SK-N-SH treated with all-trans-retinoic acid at 6 μM for 48 hours (cell line): Measurements from ENCODE around the gene U2SURP.

Experiments
- ATAC-seq: fragments of 200-7000 bp; cut with Tn5 transposase; 3 replicates; pipeline ENCODE4 v1.9.1; 2020; ENCODE audit warnings: mild to moderate bottlenecking, moderate library complexity
- ARNTL ChIP-seq: fragments of 450-650 bp; formaldehyde crosslinking; IDR thresholded peaks from 2 replicates; pipeline ENCODE4 v1.5.0; 2020; ENCODE audit warnings: low read depth, mild to moderate bottlenecking, moderate library complexity, borderline replicate concordance
- BACH2 ChIP-seq: fragments of 250-450 bp; sonication (Bioruptor Pico); IDR thresholded peaks from 2 replicates; pipeline ENCODE4 v1.9.0; 2021; ENCODE audit warnings: mild to moderate bottlenecking, borderline replicate concordance
- CREB5 ChIP-seq: fragments of 250-450 bp; sonication (Bioruptor Pico); IDR thresholded peaks from 2 replicates; pipeline ENCODE4 v1.5.1; 2020; ENCODE audit warnings: low read depth, mild to moderate bottlenecking, moderate library complexity
- CSDC2 ChIP-seq: fragments of 250-450 bp; sonication (Bioruptor Pico); IDR thresholded peaks from 2 replicates; pipeline ENCODE4 v1.5.0; 2020; ENCODE audit warnings: mild to moderate bottlenecking, moderate library complexity
- ESRRG ChIP-seq: fragments of 250-450 bp; sonication (Bioruptor Pico); IDR thresholded peaks from 2 replicates; pipeline ENCODE4 v1.6.1; 2021; ENCODE audit warnings: mild to moderate bottlenecking
- GLIS3 ChIP-seq: fragments of 250-450 bp; sonication (Bioruptor Pico); IDR thresholded peaks from 2 replicates; pipeline ENCODE4 v1.5.0; 2020; ENCODE audit warnings: mild to moderate bottlenecking, moderate library complexity
- ISL1 ChIP-seq: fragments of 250-450 bp; sonication (Bioruptor Pico); IDR thresholded peaks from 2 replicates; pipeline ENCODE4 v2.1.2; 2022; ENCODE audit warnings: mild to moderate bottlenecking, moderate library complexity
- OSR1 ChIP-seq: fragments of 250-450 bp; sonication (Bioruptor Pico); IDR thresholded peaks from 2 replicates; pipeline ENCODE4 v1.8.0; 2022; ENCODE audit warnings: moderate library complexity, mild to moderate bottlenecking, inconsistent platforms
- PPARA ChIP-seq: fragments of 250-450 bp; sonication (Bioruptor Pico); IDR thresholded peaks from 2 replicates; pipeline ENCODE4 v1.5.0; 2020; ENCODE audit warnings: mild to moderate bottlenecking, borderline replicate concordance
- RARB ChIP-seq: fragments of 250-450 bp; sonication (Bioruptor Pico); IDR thresholded peaks from 2 replicates; pipeline ENCODE4 v1.8.0; 2021; ENCODE audit warnings: mild to moderate bottlenecking, moderate library complexity
- SNAI2 ChIP-seq: fragments of 250-450 bp; sonication (Bioruptor Pico); IDR thresholded peaks from 2 replicates; pipeline ENCODE4 v1.5.0; 2020; ENCODE audit warnings: mild to moderate bottlenecking, moderate library complexity
- TOX ChIP-seq: fragments of 250-450 bp; sonication (Bioruptor Pico); IDR thresholded peaks from 2 replicates; pipeline ENCODE4 v1.8.0; 2021; ENCODE audit warnings: mild to moderate bottlenecking, moderate library complexity, borderline replicate concordance
- ZC3H10 ChIP-seq: fragments of 250-450 bp; sonication (Bioruptor Pico); IDR thresholded peaks from 2 replicates; pipeline ENCODE4 v1.5.1; 2021; ENCODE audit warnings: mild to moderate bottlenecking, moderate library complexity
- ZFP3 ChIP-seq: fragments of 250-450 bp; sonication (Bioruptor Pico); IDR thresholded peaks from 2 replicates; pipeline ENCODE4 v1.5.0; 2020; ENCODE audit warnings: mild to moderate bottlenecking, moderate library complexity
- ZFP30 ChIP-seq: fragments of 450-650 bp; formaldehyde crosslinking; IDR thresholded peaks from 2 replicates; pipeline ENCODE4 v1.5.0; 2022; ENCODE audit warnings: mild to moderate bottlenecking, moderate library complexity
- ZNF565 ChIP-seq: fragments of 450-650 bp; formaldehyde crosslinking; conservative IDR thresholded peaks from 2 replicates; pipeline ENCODE4 v1.5.0; 2020; ENCODE audit warnings: low read depth, mild to moderate bottlenecking, moderate library complexity
- ZNF70 ChIP-seq: fragments of 450-650 bp; formaldehyde crosslinking; IDR thresholded peaks from 2 replicates; pipeline ENCODE4 v1.5.0; 2020; ENCODE audit warnings: mild to moderate bottlenecking, moderate library complexity
- TF ChIP-seq, protein P1 (sequence below): fragments of 250-450 bp; sonication (Bioruptor Pico); IDR thresholded peaks from 2 replicates; pipeline ENCODE4 v1.8.0; 2021; ENCODE audit warnings: low read depth, mild to moderate bottlenecking, moderate library complexity, borderline replicate concordance
- TF ChIP-seq, protein P2 (sequence below): fragments of 250-450 bp; sonication (Bioruptor Pico); IDR thresholded peaks from 2 replicates; pipeline ENCODE4 v1.5.0; 2020; ENCODE audit warnings: mild to moderate bottlenecking, moderate library complexity
- TF ChIP-seq, protein P3 (sequence below): fragments of 250-450 bp; sonication (Bioruptor Pico); IDR thresholded peaks from 2 replicates; pipeline ENCODE4 v1.5.1; 2021; ENCODE audit warnings: mild to moderate bottlenecking, moderate library complexity

U2SURP gene

GRCh38 chr3:143063018-143063417 lies 61.6 kb downstream of the U2SURP start:
- TF ChIP-seq, protein P1, sequence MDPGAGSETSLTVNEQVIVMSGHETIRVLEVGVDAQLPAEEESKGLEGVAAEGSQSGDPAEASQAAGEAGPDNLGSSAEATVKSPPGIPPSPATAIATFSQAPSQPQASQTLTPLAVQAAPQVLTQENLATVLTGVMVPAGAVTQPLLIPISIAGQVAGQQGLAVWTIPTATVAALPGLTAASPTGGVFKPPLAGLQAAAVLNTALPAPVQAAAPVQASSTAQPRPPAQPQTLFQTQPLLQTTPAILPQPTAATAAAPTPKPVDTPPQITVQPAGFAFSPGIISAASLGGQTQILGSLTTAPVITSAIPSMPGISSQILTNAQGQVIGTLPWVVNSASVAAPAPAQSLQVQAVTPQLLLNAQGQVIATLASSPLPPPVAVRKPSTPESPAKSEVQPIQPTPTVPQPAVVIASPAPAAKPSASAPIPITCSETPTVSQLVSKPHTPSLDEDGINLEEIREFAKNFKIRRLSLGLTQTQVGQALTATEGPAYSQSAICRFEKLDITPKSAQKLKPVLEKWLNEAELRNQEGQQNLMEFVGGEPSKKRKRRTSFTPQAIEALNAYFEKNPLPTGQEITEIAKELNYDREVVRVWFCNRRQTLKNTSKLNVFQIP (CRISPR knock-in tag), result no peak
- TF ChIP-seq, protein P2, sequence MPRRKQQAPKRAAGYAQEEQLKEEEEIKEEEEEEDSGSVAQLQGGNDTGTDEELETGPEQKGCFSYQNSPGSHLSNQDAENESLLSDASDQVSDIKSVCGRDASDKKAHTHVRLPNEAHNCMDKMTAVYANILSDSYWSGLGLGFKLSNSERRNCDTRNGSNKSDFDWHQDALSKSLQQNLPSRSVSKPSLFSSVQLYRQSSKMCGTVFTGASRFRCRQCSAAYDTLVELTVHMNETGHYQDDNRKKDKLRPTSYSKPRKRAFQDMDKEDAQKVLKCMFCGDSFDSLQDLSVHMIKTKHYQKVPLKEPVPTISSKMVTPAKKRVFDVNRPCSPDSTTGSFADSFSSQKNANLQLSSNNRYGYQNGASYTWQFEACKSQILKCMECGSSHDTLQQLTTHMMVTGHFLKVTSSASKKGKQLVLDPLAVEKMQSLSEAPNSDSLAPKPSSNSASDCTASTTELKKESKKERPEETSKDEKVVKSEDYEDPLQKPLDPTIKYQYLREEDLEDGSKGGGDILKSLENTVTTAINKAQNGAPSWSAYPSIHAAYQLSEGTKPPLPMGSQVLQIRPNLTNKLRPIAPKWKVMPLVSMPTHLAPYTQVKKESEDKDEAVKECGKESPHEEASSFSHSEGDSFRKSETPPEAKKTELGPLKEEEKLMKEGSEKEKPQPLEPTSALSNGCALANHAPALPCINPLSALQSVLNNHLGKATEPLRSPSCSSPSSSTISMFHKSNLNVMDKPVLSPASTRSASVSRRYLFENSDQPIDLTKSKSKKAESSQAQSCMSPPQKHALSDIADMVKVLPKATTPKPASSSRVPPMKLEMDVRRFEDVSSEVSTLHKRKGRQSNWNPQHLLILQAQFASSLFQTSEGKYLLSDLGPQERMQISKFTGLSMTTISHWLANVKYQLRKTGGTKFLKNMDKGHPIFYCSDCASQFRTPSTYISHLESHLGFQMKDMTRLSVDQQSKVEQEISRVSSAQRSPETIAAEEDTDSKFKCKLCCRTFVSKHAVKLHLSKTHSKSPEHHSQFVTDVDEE (CRISPR knock-in tag), result no peak
- TF ChIP-seq PPARA (CRISPR knock-in tag) (no peak), GLIS3 (no peak), RARB (no peak), CSDC2 (no peak), ZNF565 (no peak), ZFP3 (CRISPR knock-in tag) (no peak), ISL1 (CRISPR knock-in tag) (no peak), ARNTL (no peak), SNAI2 (CRISPR knock-in tag) (no peak), ZNF70 (CRISPR knock-in tag) (no peak)
- TF ChIP-seq, protein P3, sequence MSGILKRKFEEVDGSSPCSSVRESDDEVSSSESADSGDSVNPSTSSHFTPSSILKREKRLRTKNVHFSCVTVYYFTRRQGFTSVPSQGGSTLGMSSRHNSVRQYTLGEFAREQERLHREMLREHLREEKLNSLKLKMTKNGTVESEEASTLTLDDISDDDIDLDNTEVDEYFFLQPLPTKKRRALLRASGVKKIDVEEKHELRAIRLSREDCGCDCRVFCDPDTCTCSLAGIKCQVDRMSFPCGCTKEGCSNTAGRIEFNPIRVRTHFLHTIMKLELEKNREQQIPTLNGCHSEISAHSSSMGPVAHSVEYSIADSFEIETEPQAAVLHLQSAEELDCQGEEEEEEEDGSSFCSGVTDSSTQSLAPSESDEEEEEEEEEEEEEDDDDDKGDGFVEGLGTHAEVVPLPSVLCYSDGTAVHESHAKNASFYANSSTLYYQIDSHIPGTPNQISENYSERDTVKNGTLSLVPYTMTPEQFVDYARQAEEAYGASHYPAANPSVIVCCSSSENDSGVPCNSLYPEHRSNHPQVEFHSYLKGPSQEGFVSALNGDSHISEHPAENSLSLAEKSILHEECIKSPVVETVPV (CRISPR knock-in tag), result no peak
- no peak for ATAC-seq

DNA sequence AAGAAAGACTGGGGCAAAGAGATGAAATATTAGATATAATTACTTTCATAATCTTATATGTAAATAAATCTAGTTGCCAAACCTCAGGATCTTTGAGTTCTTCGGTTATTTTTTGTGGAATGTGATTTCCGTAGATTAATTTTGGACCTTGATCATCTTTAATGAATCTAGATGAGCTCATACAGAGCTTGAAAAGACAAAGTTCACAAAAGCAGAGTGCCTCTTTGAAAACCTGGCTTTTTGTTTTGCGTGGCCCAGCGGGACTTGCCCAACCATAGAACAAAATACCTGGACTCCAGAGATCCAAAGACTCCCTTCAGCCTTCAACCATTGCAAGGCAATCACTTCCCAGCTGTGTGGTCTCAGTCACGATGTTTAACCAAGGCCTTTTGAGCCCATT lies 63.4 kb downstream of the U2SURP start:
- ATAC-seq, result no peak
- no peak for TF ChIP-seq BACH2 (CRISPR knock-in tag)
- no peak for TF ChIP-seq RARB
- TF ChIP-seq ESRRG (CRISPR knock-in tag), result no peak

- TF ChIP-seq ARNTL, result no peak
- no peak for TF ChIP-seq ISL1 (CRISPR knock-in tag)
- no peak for TF ChIP-seq ZFP30
- TF ChIP-seq ZC3H10 (CRISPR knock-in tag), result no peak
- no peak for TF ChIP-seq ZFP3 (CRISPR knock-in tag)
- TF ChIP-seq CREB5 (CRISPR knock-in tag), result no peak
- no peak for TF ChIP-seq BACH2 (CRISPR knock-in tag)
- TF ChIP-seq SNAI2 (CRISPR knock-in tag), result no peak
- TF ChIP-seq, protein P2 (CRISPR knock-in tag), result no peak
- TF ChIP-seq, all 23 proteins: peak for 0
- peak; percentile 17; the same call in 2 of the 3 replicates for ATAC-seq
Observed at GRCh38 chr3:143065364-143065763, 64.0 kb downstream of the U2SURP start.

DNA sequence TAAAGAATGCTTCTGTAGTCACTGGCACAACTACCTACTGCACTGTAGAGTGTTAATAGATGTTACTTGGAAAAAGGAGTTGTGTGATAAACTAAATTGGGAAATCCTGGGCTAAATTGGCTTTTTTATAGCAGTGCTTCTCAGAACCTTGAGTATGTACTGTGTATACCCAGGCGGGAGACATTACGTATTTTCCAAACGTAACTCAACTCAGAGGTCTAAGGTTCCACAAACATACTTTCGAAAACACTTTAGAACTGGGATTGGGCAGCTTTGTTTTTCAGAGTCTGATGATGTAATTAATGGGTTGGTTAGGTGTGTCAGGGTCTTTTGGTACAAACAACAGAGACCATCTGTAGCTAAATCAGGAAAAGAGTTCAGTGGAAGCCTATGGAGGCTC lies 64.7 kb downstream of the U2SURP start:
- ATAC-seq, result no peak; the same call in 2 of the 3 replicates
- TF ChIP-seq ZC3H10 (CRISPR knock-in tag), result no peak
- TF ChIP-seq, protein P2 (CRISPR knock-in tag), result no peak
- TF ChIP-seq TOX (CRISPR knock-in tag), result no peak
- no peak for TF ChIP-seq BACH2 (CRISPR knock-in tag)
- TF ChIP-seq, protein P1 (CRISPR knock-in tag), result no peak
- TF ChIP-seq CREB5 (CRISPR knock-in tag), result no peak
- no peak for TF ChIP-seq OSR1 (CRISPR knock-in tag)
